Activated T-helper 1 cell treated with anti-CD3 and anti-CD28 coated beads, Interleukin-12 subunit alpha, Interleukin-12 subunit beta, Interleukin-2, Interleukin-4 antibody, amounts not matched to agents 30 ng/mL and 10 ng/mL and 1 ng/mL, durations not matched to agents 14 hours and 24 hours and 36 hours (primary cell): ENCODE data around the gene ULK2. TPM values are rescaled to one million over a fixed set of nuclear protein-coding genes. Genes with fewer than 3 reads are reported as not detected.

Source experiments
- DNase-seq: peaks from one replicate; pipeline ENCODE4 v3.0.0; 2021; ENCODE audit warnings: low spot score
- H3K27ac Mint-ChIP-seq: one replicate; pipeline ENCODE4 v1.8.0; 2021; ENCODE audit warnings: mild to moderate bottlenecking, mixed read lengths
- H3K27me3 Mint-ChIP-seq: one replicate; pipeline ENCODE4 v1.8.0; 2022; ENCODE audit warnings: mild to moderate bottlenecking, moderate library complexity, mixed read lengths; ENCODE audit not compliant: insufficient read depth
- H3K36me3 Mint-ChIP-seq: one replicate; pipeline ENCODE4 v1.8.0; 2021; ENCODE audit warnings: low read depth, mixed read lengths
- H3K4me1 Mint-ChIP-seq: one replicate; pipeline ENCODE4 v1.8.0; 2021; ENCODE audit warnings: low read depth, mixed read lengths
- H3K4me3 Mint-ChIP-seq: one replicate; pipeline ENCODE4 v1.8.0; 2021; ENCODE audit warnings: mild to moderate bottlenecking, moderate library complexity, mixed read lengths
- H3K9me3 Mint-ChIP-seq: one replicate; pipeline ENCODE4 v1.8.0; 2021; ENCODE audit warnings: mixed read lengths
- intact Hi-C: fragments of 100-400 bp; cut with micrococcal nuclease; formaldehyde crosslinking; loops from one replicate; pipeline ENCODE4 v1.15.1; 2024
- total RNA-seq: library from RNA; stranded (reverse); gene quantifications from 2 replicates; pipeline ENCODE4 v1.2.3, GENCODE V29; 2022

Gene ULK2
- total RNA-seq, 1 donor from 2014 or later = 18.6 TPM

DNA sequence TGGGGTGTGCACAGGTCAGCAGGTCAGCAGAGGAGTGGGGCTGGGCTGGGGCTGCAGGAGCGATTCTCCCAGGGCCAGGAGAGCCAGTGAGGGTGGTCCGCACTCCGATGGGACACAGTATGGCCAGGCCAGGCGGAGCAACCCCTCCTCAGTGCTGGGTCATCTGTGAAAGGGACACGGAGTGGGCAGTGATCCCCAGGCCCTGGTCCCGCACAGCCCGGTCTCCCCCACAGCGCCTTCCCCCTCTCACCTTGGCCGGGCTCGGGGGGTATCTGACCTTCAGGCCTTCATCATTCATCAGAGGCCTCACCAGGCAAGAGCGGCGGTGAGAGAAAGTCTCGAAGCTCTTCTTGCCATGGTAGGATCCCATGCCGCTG is 129.7 kb downstream of the ULK2 start:
- H3K27me3 Mint-ChIP-seq = no peaks in the 10 kb centered on the region
- no peak overlapping the region for H3K4me3 Mint-ChIP-seq
- no peaks in the 10 kb centered on the region for H3K36me3 Mint-ChIP-seq
- no peak overlapping the region for H3K27ac Mint-ChIP-seq
- H3K9me3 Mint-ChIP-seq = no peaks in the 10 kb centered on the region
- H3K4me1 Mint-ChIP-seq = no peaks in the 10 kb centered on the region
- DNase-seq = no peak
- intact Hi-C loops = no loop called here

DNA sequence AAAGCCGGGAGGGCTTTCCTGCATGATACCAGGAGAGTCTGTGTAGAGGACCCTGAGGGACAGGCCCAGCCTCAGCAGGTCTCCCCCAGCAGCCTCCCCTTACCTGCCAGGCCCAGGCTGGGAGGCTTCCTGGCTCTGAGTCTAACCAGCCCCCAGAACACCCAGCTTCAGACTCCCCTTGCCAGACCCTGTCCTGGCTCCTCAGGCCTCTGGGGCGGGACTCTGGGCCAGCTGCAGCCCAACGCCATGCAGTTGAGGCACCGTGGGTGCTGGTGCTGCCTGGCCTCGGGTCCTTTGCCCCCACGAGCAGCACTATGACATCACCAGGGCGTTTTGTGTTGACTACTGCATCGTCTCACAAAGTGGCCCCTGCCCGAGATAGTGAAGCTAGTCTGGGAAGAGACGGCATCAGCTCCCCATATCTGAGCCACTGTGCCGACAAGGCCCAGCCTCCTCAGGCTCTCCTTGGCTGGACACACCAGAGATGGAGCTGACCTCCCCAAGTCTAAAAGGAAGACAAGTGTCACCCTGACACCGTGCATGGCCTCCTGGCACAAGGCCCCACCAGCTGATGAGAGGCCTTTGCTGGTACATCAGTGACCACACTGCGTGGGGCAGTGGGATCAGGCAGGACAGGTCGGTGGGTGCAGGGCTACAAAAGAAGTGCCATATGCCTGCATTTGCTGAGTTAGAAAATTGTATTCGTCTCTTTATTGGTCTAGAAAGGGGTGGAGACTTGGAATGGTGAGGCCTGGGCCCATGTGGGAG is 130.2 kb downstream of the ULK2 start:
- Mint-ChIP-seq H3K4me1 (no peaks in the 10 kb centered on the region), H3K4me3 (no peak overlapping the region), H3K27me3 (no peaks in the 10 kb centered on the region), H3K36me3 (no peaks in the 10 kb centered on the region), H3K27ac (no peak overlapping the region), H3K9me3 (no peaks in the 10 kb centered on the region)
- no peak for DNase-seq
- intact Hi-C loops = no loop called here

DNA sequence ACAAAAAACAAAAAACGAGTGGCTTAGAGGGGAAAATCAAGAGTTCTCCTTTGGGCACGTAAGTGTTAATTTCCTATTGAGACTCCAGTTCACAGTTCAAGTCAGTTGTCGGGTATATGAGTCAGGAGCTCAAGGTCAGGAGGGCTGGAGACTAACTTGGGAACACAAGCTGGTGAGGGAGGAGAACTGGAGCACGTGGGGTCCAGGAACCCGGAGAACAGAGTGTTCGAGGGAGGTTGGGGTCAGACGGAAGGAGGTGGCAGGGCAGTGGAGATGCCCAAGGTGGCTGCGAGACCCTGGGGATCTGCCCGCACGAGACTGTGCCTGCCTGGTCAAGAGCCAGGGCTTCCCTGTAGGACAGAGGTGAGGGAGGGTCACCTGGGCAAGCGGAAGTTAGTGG is 131.7 kb downstream of the ULK2 start:
- intact Hi-C loops = no loop called here
- Mint-ChIP-seq H3K27ac (no peak overlapping the region), H3K9me3 (no peaks in the 10 kb centered on the region), H3K4me3 (no peak overlapping the region), H3K36me3 (no peaks in the 10 kb centered on the region), H3K27me3 (no peaks in the 10 kb centered on the region), H3K4me1 (no peaks in the 10 kb centered on the region)
- no peak for DNase-seq

GRCh38 chr17:19733953-19734526 is 133.7 kb downstream of the ULK2 start:
- Mint-ChIP-seq H3K4me3 (no peak overlapping the region), H3K36me3 (no peaks in the 10 kb centered on the region), H3K27me3 (no peaks in the 10 kb centered on the region), H3K9me3 (no peaks in the 10 kb centered on the region), H3K4me1 (no peaks in the 10 kb centered on the region), H3K27ac (no peak overlapping the region)
- no peak for DNase-seq
- intact Hi-C loops = no loop called here

DNA sequence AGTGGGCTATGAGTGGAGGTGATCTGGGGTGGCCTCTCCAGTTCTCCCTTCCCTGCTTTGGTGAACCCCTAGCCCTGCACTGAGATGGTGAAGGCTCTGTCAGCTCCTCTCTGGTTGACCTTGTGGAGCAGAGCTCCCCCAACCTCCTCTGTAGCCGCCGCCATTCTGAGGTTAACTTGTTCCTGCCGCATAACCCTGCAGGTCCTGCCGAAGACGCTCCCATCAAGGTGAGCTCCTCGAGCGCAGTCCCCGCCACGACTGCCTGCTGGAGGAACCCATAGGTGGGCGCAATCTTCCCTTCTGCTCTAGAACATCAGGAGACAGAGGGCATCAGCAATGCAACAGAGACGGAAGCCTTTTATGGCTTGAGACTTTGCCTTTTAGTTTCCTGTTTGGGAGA is 136.1 kb downstream of the ULK2 start:
- intact Hi-C loops = no loop called here
- no peaks in the 10 kb centered on the region for H3K27me3 Mint-ChIP-seq
- no peak overlapping the region for H3K27ac Mint-ChIP-seq
- H3K4me3 Mint-ChIP-seq = no peak overlapping the region
- no peaks in the 10 kb centered on the region for H3K4me1 Mint-ChIP-seq
- DNase-seq = no peak
- H3K36me3 Mint-ChIP-seq = no peaks in the 10 kb centered on the region
- no peaks in the 10 kb centered on the region for H3K9me3 Mint-ChIP-seq

DNA sequence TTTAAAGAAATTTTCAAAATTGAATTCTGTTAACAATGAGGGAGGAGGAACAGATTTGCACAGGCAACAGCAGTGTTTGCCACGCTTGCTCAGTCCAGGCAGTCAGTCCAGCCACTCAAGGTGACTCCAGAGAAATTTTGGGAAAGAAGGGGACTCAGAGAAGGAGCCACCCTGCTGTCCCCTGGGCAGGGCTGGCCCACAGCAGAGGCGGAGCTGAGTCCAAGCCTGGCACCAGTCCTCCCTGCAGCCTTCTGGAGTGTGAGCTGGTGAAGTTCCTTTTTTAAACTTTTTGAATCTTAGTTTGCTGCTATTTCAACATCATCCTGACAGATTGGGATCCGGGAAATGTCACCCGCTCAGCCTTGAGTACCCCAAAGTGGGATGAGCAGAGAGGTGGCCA is 136.9 kb downstream of the ULK2 start:
- DNase-seq = no peak
- intact Hi-C loops = no loop called here
- Mint-ChIP-seq H3K4me3 (no peak overlapping the region), H3K9me3 (no peaks in the 10 kb centered on the region), H3K4me1 (no peaks in the 10 kb centered on the region), H3K27me3 (no peaks in the 10 kb centered on the region), H3K27ac (no peak overlapping the region), H3K36me3 (no peaks in the 10 kb centered on the region)

- Mint-ChIP-seq H3K27me3 (no peaks in the 10 kb centered on the region), H3K4me1 (peaks cover 7% of the 10 kb centered on the region), H3K9me3 (no peaks in the 10 kb centered on the region), H3K27ac (no peak overlapping the region), H3K4me3 (no peak overlapping the region), H3K36me3 (no peaks in the 10 kb centered on the region)
- DNase-seq = no peak
- intact Hi-C loops = no loop called here
These were observed 137.8 kb downstream of the ULK2 start for GRCh38 chr17:19729900-19730299.

DNA sequence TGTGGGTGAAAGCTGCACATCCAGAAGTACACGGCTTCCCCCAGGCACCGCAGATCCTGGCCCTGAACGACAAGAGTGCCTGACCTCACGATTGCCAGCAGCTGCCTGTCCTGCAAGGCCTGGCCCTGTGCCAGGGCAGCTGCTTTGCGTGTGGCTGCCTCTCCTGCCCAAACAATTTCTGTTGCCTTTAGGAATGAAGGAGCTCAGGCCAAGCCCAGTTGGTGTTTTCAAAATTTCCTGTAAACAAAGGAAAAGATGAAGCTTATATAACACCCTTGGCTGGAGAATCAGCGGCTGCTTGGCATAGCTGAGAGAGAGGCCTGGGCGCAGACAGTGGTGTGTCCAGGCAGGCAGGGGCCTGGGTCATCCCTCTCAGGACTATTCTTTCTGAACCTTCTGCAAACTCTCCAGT is 139.6 kb downstream of the ULK2 start:
- Mint-ChIP-seq H3K4me1 (peaks cover 7% of the 10 kb centered on the region), H3K36me3 (no peaks in the 10 kb centered on the region), H3K9me3 (no peaks in the 10 kb centered on the region), H3K4me3 (no peak overlapping the region), H3K27ac (no peak overlapping the region), H3K27me3 (no peaks in the 10 kb centered on the region)
- DNase-seq = no peak
- intact Hi-C loops = no loop called here

- Mint-ChIP-seq H3K9me3 (no peaks in the 10 kb centered on the region), H3K4me1 (peaks cover 7% of the 10 kb centered on the region), H3K27me3 (no peaks in the 10 kb centered on the region), H3K36me3 (no peaks in the 10 kb centered on the region), H3K27ac (no peak overlapping the region), H3K4me3 (no peak overlapping the region)
- DNase-seq = no peak
- intact Hi-C loops = no loop called here
These were observed 140.1 kb downstream of the ULK2 start for GRCh38 chr17:19727501-19728078.

- intact Hi-C loops = no loop called here
- DNase-seq = no peak
- no peak overlapping the region for H3K27ac Mint-ChIP-seq
These were observed 140.9 kb downstream of the ULK2 start for GRCh38 chr17:19726631-19727376.

DNA sequence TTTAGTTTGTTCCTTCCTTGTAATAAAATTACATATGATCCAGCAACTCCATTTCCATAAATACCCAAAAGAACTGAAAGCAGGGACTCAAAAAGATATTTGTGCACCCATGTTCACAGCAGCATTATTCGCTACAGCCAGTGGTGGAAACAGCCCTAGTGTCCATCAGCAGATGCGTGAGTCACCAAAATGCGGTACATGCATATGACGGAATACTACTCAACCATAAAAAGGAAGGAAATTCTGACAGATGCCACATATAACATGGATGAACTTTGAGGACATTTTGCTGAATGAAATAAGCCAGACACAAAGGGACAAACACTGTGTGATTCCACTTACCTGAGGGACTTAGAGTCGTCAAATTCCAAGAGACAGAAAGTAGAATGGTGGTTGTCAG is 142.2 kb downstream of the ULK2 start:
- no peaks in the 10 kb centered on the region for H3K36me3 Mint-ChIP-seq
- H3K9me3 Mint-ChIP-seq = no peaks in the 10 kb centered on the region
- peaks cover 7% of the 10 kb centered on the region for H3K4me1 Mint-ChIP-seq
- intact Hi-C loops = no loop called here
- H3K27ac Mint-ChIP-seq = no peak overlapping the region
- no peaks in the 10 kb centered on the region for H3K27me3 Mint-ChIP-seq
- DNase-seq = no peak
- H3K4me3 Mint-ChIP-seq = no peak overlapping the region

More at GRCh38 chr17:19726631-19727376, 140.9 kb downstream of the ULK2 start:
- Mint-ChIP-seq H3K4me1 (peaks cover 7% of the 10 kb centered on the region), H3K9me3 (no peaks in the 10 kb centered on the region), H3K27me3 (no peaks in the 10 kb centered on the region), H3K36me3 (no peaks in the 10 kb centered on the region), H3K4me3 (no peak overlapping the region)

DNA sequence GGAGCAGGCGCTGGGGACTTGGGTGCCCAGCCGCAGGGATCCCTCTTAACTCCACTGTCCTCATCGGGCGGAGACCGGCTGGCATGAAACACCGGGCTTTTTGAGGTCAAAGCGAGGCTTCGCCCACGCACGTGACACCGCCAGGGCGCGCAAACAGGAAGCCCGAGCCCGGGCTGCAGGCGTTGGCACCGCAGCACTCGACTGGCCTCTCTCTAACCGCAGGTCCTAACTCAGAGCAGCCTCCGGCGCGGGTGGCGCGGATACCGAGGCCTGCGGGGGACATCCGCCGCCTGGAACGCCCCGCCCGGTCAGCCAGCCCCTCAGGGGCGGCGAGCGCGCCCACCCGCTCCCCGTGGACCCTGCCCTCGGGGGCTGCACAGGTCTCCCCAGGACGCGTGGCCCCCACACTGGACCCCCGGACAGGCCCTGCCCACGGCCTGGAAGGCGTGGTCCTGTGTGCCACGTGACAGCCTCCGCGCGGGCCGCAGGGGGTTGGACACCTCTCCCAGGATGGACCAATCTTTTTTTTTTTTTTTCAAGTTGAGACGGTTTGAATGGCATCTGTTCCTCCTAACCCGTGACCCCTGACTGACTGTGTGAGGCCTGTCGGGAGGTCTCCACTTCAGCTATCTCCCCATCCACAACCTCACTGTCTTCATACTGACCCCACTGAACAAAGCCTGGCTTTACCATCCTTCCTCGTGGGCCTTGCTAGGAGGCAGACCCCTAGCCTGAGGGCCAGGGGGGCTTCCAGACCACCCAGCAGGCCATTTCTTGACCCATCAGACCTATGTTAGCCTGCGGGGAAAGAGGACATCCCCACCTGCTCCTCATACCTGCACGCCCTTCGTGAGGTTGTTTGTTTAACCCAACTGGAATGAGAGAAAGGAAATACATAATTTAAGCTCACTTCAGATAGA is 143.0 kb downstream of the ULK2 start:
- H3K27me3 Mint-ChIP-seq = no peaks in the 10 kb centered on the region
- no peaks in the 10 kb centered on the region for H3K36me3 Mint-ChIP-seq
- H3K4me3 Mint-ChIP-seq = no peak overlapping the region
- H3K27ac Mint-ChIP-seq = no peak overlapping the region
- intact Hi-C loops = no loop called here
- no peak for DNase-seq
- peaks cover 7% of the 10 kb centered on the region for H3K4me1 Mint-ChIP-seq
- no peaks in the 10 kb centered on the region for H3K9me3 Mint-ChIP-seq
